T-helper 1 cell (primary cell): ENCODE results near the gene NOS3.
"Not testable (repeated sequence)": the region's sequence is repeated elsewhere in the genome, so short reads cannot be mapped to it uniquely, and the experiment has no call there.

Experiments
- DNase-seq, 5 donors: peaks; one replicate each; pipeline ENCODE4 v3.0.0-alpha.2; 2012 to 2020

Gene NOS3

GRCh38 chr7:151039850-151040548 is 49.2 kb downstream of the NOS3 start:
- no peak for DNase-seq

- DNase-seq: no peak
Measured at GRCh38 chr7:151040616-151041375, 50.0 kb downstream of the NOS3 start.

- DNase-seq: not testable (repeated sequence)
Measured at GRCh38 chr7:151043449-151043848, 52.6 kb downstream of the NOS3 start.

- DNase-seq: no peak
Measured at GRCh38 chr7:151043959-151044358, 53.1 kb downstream of the NOS3 start.

GRCh38 chr7:151045262-151045661 is 54.4 kb downstream of the NOS3 start:
- no peak for DNase-seq

GRCh38 chr7:151045967-151046366 is 55.1 kb downstream of the NOS3 start:
- DNase-seq: no peak

GRCh38 chr7:151046603-151047573 is 56.1 kb downstream of the NOS3 start:
- DNase-seq: no peak

- DNase-seq: no peak
Measured at GRCh38 chr7:151047976-151048815, 57.4 kb downstream of the NOS3 start, which contains the start of gene ASIC3. ASIC3 (plus strand) TSS chr7:151048531; CDS start chr7:151048886, 355 bp downstream.

- no peak for DNase-seq
Measured at GRCh38 chr7:151048911-151049463, 58.2 kb downstream of the NOS3 start.

GRCh38 chr7:151051108-151051507 is 60.3 kb downstream of the NOS3 start:
- DNase-seq: peak in 3 of 5 donors; percentile 42 to 57 (median 57)

- no peak for DNase-seq
Measured at GRCh38 chr7:151053096-151053495, 62.3 kb downstream of the NOS3 start.

- no peak for DNase-seq
Measured at GRCh38 chr7:151053751-151054150, 62.9 kb downstream of the NOS3 start.

- DNase-seq: no peak
Measured at GRCh38 chr7:151056283-151056665, 65.5 kb downstream of the NOS3 start.

- DNase-seq: no peak
Measured at GRCh38 chr7:151056666-151057505, 66.1 kb downstream of the NOS3 start.

- no peak for DNase-seq
Measured at GRCh38 chr7:151057506-151057988, 66.7 kb downstream of the NOS3 start, which contains the start of gene CDK5. CDK5 (minus strand) TSS chr7:151057897; CDS start chr7:151057848, 49 bp downstream.

- peak; percentile 93 to 98 (median 97) for DNase-seq
Measured at GRCh38 chr7:151057989-151058780, 67.4 kb downstream of the NOS3 start.

- no peak for DNase-seq
Measured at GRCh38 chr7:151058781-151059366, 68.1 kb downstream of the NOS3 start.

GRCh38 chr7:151059367-151060112 is 68.7 kb downstream of the NOS3 start, which contains the start of gene SLC4A2:
SLC4A2 (plus strand) TSS chr7:151059589; CDS start chr7:151061988, 2,399 bp downstream.
- peak; percentile 39 to 68 (median 50) for DNase-seq
